GM18502 (cell line): Measurements from ENCODE around the gene CXCL17.
"Not testable (repeated sequence)": the region's sequence is repeated elsewhere in the genome, so short reads cannot be mapped to it uniquely, and the experiment has no call there.

Experiments used
- ATAC-seq: cut with Tn5 transposase; IDR thresholded peaks from one replicate; pipeline ENCODE4 v1.9.1; 2021; ENCODE audit warnings: mild to moderate bottlenecking; ENCODE audit not compliant: unreplicated experiment, poor library complexity

CXCL17 gene

GRCh38 chr19:42442833-42443232 is at the start of gene CXCL17:
TSS of gene CXCL17 (minus strand) at chr19:42442946. CDS start at chr19:42442832, 114 bp downstream.
- no peak for ATAC-seq

GRCh38 chr19:42488783-42489521 is 46.2 kb upstream of the CXCL17 start:
- no peak for ATAC-seq

- no peak for ATAC-seq
Observed at GRCh38 chr19:42487798-42488178, 45.0 kb upstream of the CXCL17 start.

GRCh38 chr19:42487032-42487797 is 44.5 kb upstream of the CXCL17 start:
- ATAC-seq, result no peak

GRCh38 chr19:42485036-42485435 is 42.3 kb upstream of the CXCL17 start:
- ATAC-seq, result not testable (repeated sequence)

GRCh38 chr19:42480335-42481095 is 37.8 kb upstream of the CXCL17 start:
- ATAC-seq, result no peak

GRCh38 chr19:42479736-42480135 is 37.0 kb upstream of the CXCL17 start:
- ATAC-seq, result no peak

- no peak for ATAC-seq
Observed at GRCh38 chr19:42478765-42479311, 36.1 kb upstream of the CXCL17 start.

GRCh38 chr19:42477933-42478332 is 35.2 kb upstream of the CXCL17 start:
- no peak for ATAC-seq

- ATAC-seq, result no peak
Observed at GRCh38 chr19:42477117-42477516, 34.4 kb upstream of the CXCL17 start.

GRCh38 chr19:42475366-42475765 is 32.6 kb upstream of the CXCL17 start:
- no peak for ATAC-seq

- ATAC-seq, result no peak
Observed at GRCh38 chr19:42474743-42475142, 32.0 kb upstream of the CXCL17 start.

GRCh38 chr19:42473686-42474085 is 30.9 kb upstream of the CXCL17 start:
- ATAC-seq, result no peak

- no peak for ATAC-seq
Observed at GRCh38 chr19:42472402-42473147, 29.8 kb upstream of the CXCL17 start.

- ATAC-seq, result no peak
Observed at GRCh38 chr19:42471554-42472249, 29.0 kb upstream of the CXCL17 start.

- ATAC-seq, result no peak
Observed at GRCh38 chr19:42469311-42470235, 26.8 kb upstream of the CXCL17 start.

- no peak for ATAC-seq
Observed at GRCh38 chr19:42468273-42468796, 25.6 kb upstream of the CXCL17 start.

GRCh38 chr19:42467183-42467760 is 24.5 kb upstream of the CXCL17 start:
- ATAC-seq, result no peak
